Activated T-cell treated with anti-CD3 and anti-CD28 coated beads for 48 hours (primary cell): Measurements from ENCODE around the gene NDUFAB1.
A peak's percentile ranks its signal among the peaks of the same experiment; 100 is the strongest.
"Not testable (repeated sequence)": the region's sequence is repeated elsewhere in the genome, so short reads cannot be mapped to it uniquely, and the experiment has no call there.

Experiments used
- DNase-seq: peaks from one replicate; pipeline ENCODE4 v3.0.0-alpha.2; 2020; ENCODE audit warnings: low read depth

NDUFAB1 gene

DNA sequence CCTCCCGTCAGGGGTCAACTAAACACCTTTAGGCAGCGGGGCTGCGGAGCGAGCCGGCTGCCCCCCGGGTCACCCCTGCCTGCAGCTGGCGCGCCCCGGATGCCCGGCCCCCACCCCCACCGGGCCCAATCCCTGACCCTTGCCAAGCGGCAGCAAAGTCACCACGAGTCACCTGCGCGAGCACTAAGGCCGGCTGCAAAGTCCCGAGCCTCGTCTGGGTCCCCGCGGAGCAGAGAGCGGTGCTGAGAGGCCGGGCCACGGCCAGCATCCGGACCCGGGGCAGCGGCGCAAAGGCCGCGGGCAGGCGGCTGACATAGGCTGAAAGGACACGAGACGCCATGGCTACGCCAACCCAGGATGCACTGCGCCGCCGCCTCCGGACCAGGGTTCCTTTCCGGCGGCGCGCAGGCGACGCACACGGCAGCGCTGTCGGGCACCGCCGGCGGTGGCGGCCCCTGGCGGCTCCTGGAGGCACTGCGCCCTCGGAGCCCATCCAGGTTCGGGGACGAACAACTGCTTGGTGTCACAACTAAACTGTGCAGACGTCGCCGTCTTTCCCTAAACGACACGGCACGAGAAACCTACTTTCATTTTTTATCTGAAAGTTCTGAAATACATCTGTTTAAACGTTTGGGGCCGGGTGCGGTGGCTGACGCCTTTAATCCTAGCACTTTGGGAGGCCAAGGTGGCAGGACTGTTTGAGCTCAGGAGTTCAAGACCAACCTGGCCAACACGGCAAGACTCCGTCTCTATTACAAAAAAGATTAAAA is at the start of gene NDUFAB1:
NDUFAB1 (minus strand) TSS at position 366 of the 770 bp plus-strand sequence; CDS start at position 340, 26 bp downstream.
- DNase-seq, result peak; percentile 92

DNA sequence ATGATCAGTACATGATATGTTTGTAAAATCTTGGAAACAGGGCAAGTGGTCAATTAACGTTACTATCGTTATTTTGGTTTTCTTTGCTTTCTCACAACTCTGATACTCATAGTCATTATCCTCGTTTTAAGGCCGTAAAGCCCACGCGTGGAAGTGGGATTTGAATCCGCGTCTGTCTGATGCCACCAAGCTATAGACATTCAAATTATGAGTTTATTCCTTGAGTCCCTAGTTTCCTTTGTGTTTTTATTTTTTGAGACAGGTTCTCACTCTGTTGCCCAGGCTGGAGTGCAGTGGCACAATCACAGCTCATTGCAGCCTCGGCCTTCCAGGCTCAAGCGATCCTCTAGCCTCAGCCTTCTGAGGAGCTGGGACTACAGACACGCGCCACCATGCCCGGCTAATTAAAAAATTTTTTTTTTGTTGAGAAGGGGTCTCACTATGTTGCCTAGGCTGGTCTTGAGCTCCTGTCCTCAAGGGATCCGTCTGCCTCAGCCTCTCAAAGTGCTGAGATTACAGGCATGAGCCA is 46.2 kb upstream of the NDUFAB1 start:
- DNase-seq, result no peak

DNA sequence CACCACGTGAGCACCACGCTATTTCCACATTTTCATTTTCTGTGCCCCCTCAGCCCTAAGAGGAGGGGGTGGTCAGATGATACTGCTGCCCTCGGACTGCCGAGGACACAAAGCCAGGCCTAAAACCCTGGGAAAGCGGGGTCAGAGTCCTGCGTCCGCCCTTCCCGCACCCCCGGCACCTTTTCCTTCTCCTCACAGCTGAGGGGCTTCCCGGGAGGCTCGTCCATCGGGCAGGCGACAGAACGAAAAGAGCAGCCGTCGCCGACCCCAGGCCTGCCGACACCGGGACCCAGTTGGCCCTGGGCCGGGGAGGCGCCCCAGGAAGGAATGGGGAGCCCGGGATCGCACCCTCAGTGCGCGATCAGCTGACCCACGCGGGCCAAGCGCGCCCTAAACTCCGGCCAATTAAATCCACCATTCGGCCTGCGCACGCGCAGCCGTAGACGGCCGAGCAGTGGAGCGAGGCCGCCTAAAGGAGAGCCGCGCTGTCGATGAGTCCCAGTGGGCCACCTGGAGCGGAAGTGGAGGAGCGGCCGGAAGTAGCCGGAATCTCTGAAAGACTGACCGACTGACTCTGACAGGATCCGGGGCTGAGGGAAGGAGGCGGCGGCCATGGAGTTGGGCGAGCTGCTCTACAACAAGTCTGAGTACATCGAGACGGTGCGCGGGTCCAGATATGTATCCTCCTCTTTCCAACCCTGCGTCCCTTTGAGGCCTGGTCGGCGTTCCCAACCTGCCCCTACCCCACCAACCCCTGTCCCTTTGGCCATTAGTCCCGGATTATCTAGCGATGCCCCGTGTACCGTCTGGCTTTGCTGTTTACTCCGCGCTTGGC is 45.0 kb upstream of the NDUFAB1 start, which contains the start of the genes DCTN5 and PALB2:
DCTN5 (plus strand) TSS at position 536 of the 835 bp plus-strand sequence; CDS start at position 613, 77 bp downstream.
PALB2 (minus strand) TSS at position 380 of the 835 bp plus-strand sequence; CDS start at position 227, 153 bp downstream.
- peak; percentile 88 for DNase-seq

DNA sequence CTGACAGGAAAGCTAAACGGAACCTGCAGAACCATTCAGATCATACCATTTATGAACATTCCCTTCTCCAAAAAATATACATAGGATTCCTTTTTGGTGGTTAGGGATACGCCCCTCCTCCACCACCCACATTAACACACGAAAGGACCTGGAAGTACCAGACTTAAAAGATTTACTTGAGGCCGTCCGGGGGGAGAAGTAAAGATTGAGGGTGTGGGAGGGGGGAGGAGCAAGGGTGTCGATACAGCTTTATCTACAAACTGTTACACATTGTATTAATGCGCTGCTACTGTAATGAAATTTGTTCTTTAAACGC is 44.5 kb upstream of the NDUFAB1 start:
- no peak for DNase-seq

DNA sequence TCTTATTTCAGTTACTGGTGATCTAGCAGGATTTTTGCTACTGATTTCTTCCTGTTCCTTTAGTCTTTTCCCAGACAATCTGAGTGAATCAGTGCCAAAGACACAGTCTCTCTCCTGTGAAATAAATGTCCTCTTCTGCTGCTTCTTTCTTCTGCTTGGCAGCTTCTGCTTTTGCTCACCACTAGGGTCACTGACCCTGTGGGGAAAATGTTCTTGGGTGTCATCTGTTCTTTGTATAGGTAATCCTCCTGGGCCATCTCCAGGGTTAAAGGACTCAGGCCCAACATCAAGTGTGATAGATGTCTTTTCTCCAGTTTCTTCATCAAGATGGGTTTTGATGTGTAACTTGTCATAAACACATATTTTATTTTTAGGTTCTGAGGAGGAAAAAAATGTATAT is 39.8 kb upstream of the NDUFAB1 start:
- DNase-seq, result no peak

DNA sequence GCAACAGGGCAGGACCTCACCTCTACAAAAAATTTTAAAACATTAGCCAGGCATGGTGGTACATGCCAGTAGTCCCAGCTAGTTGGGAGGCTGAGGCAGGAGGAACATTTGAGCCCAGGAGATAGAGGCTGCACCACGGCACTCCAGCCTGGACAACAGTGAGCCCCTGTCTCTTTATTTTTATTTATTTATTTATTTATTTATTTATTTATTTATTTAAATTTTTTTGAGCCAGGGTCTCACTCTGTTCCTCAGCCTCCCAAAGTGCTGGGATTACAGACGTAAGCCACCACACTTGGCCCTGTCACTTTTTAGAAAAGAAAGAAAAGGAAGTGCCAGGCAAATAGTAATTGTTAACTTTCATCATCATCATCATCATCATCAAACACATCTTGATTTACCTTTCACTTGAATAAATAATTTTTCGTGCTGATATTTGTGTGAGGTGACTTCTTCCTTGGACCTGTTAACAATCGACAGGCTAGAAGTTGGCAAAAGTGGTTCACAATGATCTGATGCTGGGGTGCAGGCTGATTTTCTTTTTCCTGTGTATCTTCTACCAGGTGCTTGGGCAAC is 38.4 kb upstream of the NDUFAB1 start:
- no peak for DNase-seq

DNA sequence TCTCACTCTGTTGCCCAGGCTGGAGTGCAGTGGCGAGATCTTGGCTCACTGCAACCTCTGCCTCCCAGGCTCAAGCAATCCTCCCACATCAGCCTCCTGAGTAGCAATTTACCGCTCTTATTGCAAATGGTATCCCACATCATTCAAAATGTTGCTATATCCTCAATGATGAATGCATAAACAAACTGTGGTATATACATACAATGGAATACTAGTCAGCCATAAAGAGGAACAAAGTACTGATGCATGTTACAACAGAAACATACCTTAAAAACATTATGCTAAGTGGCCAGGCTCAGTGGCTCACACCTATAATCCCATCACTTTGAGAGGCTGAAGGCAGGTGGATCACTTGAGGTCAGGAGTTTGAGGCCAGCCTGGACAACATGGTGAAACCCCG is 35.8 kb upstream of the NDUFAB1 start:
- not testable (repeated sequence) for DNase-seq

DNA sequence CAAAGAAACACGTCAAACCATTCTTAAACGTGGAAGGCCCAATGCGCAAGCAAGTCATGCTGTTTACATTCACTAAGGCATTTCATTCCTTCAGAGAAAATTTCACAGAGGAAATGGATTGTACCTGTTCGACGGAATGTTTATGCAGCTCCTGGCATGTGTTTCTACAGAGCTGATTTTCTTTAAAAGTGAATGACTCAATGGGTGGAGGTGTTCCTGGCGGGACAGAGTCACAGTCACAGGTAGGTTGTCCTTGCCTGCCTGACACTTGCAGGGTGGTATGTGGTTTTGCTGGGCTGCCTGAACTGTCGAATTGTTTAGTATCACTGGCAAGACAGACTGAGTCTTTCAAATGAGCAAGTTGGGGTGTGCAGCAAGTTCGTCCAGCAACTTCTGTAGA is 33.4 kb upstream of the NDUFAB1 start:
- DNase-seq, result no peak

DNA sequence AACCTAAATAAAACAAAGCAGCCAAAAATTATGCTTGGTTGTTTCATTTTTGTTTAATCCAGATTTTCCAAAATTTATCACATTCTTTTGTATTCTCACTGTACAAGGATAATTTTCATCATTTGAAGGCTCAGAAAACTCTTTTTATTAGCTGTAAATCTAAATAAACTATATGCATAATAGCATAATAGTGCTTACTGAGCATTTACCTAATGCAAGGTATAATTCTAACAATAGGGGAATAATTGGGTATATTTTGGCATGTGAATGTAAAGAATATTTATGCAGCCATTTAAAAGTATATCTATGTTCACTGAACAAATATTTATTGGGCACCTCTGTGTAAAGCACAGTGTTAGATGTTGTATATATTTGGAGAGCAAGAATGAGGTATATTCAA is 28.0 kb upstream of the NDUFAB1 start:
- DNase-seq, result no peak

DNA sequence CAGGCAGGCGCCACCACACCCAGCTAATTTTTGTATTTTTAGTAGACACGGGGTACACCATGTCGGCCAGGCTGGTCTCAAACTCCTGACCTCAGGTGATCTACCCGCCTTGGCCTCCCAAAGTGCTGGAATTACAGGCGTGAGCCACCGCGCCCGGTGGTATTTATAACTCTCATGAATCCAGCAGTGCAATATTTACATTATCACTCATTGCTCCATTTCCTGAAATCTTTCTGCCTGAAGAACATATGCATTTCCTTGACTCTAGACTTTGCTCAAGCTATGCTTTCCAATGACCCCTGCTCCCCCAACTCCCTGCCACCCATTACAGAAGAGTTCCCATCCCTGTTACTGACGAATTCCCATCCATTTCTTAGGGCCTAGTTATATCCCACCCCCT is 19.7 kb upstream of the NDUFAB1 start:
- no peak for DNase-seq

DNA sequence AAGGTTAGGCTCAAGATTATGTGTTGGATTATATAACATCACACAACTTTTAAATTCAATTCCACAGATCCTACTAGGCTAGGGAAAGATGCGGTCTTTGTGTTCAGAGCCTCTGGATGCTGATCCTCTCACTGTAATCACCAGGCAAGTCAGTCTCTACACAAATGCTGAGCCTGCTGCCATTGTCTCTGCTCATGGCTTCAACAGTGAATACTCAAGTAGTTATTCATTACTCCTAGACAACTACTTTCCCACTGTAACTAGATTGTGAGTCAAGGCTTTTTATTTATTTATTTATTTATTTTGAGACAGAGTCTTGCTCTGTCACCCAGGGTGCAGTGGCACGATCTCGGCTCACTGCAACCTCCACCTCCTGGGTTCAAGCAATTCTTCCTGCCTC is 15.8 kb upstream of the NDUFAB1 start:
- no peak for DNase-seq

DNA sequence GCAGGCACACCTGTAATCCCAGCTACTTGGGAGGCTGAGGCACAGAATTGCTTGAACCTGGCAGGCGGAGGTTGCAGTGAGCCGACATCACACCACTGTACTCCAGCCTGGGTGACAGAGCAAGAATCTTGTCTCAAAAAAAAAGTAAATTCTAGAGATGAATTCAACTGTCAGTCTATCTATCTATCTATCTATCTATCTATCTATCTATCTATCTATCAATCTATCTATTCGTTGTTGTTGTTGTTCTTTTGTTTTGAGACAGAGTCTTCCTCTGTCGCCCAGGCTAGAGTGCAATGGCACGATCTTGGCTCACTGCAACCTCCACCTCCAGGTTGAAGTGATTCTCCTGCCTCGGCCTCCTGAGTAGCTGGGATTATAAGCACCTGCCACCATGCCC is 14.8 kb upstream of the NDUFAB1 start:
- DNase-seq, result not testable (repeated sequence)

DNA sequence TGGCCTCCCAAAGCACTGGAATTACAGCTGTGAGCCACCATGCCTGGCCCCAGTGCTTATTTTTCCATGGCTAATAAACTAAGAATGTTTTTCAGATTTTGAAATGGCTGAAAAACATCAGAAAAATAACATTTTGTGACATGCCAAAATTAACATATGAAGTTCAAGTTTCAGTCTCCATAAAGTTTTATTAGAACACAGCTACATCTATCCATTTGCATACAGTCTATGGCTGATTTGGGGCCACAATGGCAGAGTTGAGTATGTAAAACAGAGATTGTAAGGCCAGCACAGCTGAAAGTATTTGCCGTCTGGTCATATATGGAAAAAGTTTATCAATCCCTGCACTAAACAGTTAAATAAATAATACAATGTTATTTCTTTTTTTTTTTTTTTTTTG is 13.8 kb upstream of the NDUFAB1 start:
- no peak for DNase-seq

DNA sequence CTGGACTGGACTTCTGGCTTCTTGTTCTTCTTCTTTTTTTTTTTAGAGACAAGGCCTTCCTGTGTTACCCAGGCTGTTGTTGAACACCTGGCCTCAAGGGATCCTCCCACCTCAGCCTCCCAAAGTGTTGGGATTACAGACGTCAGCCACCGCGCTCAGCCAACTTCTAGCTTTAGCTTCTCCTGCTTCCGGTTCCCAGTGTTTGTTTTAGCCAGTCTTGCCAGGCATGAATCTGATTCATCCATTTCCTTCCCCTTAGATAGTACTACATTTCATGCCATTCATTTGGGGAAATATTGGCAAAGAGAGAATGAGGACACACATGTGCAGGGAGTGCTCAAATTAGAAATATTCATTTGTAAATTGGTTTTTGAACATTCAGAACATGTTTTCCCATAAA is 12.1 kb upstream of the NDUFAB1 start:
- no peak for DNase-seq

DNA sequence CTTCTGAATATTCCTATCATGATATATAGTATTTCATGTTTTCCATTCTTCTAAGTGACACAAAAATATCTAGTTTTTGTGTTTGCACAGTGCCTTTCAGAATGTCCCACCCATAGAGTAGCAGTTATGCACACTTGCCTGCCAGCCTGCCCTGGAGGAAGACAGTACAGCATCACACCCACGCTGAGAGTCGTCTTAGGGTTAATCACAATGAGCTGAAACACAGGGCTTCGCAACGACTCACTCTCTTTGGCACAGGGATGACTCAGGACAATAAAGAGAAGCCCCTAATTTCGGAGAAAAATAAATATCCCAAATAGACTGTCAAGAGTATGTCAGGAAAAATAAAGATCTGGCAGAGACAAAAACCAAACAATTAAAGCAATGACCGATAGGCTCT is 11.6 kb upstream of the NDUFAB1 start:
- DNase-seq, result no peak

DNA sequence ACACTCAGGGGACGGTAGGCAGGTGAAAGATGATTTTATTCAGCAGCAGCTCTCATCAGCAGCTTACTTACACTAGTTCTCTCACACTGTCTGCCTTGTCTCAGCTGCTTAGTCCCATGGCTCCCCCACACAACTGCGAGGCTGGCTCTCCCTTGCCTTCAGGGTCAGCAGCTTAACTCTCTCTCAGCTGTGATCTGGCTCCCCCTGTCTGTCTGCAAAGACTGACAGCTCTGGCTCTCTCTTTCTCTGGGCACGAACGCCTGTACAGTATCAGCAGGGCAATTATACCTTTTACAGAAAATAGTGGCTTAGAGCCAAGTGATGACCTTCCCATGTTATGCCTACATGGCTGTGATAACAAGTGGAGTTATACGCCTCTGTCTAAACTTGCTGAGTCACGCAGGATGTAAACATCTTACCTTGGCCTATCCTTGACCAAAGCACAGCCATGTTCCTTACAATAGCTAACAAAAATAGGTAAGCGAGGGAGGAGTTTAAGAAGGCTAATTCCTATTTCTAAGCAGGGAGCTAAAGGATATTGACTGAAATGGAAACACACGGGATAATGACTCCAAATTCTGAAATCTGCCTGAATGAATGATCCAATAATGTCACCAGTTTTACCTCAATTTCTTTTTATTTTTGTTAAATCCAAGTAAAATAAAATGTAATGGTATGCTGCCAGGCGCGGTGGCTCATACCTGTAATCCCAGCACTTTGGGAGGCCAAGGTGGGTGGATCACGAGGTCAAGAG is 1.1 kb upstream of the NDUFAB1 start:
- peak; percentile 10 for DNase-seq

DNA sequence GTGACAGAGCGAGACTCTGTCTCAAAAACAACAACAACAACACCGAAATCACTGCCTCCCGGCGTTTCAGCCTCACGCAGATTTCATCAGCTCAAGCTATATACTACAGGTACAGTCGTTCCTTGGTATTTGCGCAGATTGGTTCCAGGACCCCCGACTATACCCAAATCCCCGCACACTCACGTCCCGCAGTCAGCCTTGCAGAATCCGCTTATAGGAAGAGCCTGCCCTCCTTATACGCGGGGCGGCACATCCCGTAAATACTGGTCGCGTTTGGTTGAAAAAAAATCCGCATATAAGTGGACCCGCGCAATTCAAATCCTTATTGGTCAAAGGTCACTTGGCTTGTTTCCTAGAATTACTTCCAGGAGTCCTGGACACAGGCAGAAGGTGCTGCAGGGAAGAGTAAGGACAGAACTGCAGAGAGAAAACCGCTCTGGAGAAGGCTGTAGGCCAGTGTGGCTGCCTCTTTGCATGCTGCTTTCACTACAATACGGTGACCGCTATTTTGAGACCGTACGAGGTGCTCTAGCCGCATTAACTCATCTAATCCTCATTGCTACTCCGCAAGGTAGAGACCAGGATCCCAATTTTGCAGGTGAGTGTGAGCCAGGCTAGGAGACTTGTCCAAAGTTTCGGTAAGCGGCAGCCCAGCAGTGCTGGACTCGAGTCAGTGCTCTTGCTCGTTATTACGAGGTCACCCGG is 718 bp downstream of the NDUFAB1 start:
- DNase-seq, result no peak

DNA sequence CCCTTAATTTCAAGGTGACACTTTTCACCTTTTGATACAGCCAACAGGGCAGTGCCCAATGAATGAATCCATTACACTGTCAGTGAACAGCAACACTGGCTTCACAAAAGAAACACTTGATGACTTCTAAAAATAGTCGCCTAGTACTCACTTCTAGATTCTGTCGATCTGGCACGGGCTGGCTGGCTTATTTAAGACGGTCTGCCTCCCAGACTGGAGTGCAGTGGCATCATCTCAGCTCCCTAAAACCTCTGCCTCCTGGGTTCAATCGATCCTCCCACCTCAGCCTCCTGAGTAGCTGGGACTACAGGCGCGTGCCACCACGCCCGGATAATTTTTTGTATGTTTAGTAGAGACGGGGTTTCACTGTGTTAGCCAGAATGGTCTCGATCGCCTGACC is 1.9 kb downstream of the NDUFAB1 start:
- no peak for DNase-seq

DNA sequence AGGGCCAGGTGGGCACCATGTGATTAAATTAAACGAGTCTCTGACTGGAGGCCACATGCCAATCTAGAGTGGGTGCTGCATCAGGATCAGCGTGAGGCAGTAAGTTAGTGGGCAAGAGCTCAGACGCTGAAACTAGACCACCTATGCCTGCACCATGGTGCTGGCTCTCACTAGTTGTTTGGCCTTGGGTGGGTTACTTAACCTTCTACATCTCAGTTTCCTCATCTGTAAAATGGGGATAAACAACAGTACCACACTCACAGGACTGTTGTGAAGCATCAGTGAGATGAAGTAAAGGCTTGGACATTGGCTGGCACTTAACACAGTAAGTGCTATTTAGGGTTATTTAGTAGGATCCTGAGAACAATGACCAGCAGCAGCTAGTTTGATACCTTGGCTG is 5.9 kb downstream of the NDUFAB1 start:
- DNase-seq, result no peak

DNA sequence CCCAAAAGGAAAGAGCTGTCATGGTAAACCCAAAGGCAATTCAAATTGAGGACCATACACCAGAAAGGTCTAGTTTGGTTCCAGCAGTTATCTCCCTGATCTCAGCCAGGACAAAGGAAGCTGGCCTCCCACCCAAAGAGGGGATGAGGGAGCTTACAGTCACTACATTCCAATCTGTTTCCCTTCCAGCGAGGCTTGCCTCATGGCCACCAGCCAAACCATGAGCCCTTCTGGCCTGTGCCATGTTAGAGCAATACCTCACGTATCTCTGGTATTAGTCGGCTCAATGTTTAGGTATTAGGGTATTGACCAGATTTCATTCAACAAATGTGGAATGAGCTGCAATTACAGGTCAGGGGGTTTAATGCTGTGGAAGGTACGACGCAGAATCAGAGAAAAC is 8.4 kb downstream of the NDUFAB1 start:
- DNase-seq, result no peak
